ENCODE data around the gene FTCD.

DNA sequence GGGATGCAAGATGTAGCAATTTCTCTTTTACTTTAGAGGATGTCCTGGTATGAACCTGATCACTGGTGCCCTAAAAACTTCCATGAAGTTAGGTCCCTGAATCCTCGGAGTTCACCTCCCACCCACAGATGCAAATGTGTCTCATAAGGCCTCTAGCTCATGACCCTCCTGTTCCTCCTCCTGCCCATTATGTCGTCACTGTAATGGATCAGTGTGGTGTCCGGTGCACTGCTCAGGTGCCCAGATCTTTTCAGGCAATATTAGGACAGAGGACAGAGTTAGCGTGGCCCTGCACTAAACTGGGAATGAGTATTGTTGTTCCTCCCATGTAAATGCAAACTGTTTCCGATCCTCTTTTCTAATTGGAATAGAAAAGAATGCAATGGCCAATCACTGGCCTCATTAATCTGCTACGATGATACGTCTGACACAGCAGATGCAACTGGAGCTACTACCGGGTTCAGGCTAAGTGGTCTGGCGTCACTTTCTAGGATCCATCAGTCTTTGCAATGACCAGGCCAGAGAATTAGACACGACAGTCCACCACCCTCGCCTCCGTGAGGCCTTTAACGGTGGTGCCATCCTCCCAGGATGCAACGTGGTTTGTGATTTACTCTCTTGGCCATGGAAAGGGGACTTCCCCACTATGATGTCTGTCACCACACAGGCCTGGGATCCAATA is 60.8 kb downstream of the FTCD start:
- TF ChIP-seq, protein P1, sequence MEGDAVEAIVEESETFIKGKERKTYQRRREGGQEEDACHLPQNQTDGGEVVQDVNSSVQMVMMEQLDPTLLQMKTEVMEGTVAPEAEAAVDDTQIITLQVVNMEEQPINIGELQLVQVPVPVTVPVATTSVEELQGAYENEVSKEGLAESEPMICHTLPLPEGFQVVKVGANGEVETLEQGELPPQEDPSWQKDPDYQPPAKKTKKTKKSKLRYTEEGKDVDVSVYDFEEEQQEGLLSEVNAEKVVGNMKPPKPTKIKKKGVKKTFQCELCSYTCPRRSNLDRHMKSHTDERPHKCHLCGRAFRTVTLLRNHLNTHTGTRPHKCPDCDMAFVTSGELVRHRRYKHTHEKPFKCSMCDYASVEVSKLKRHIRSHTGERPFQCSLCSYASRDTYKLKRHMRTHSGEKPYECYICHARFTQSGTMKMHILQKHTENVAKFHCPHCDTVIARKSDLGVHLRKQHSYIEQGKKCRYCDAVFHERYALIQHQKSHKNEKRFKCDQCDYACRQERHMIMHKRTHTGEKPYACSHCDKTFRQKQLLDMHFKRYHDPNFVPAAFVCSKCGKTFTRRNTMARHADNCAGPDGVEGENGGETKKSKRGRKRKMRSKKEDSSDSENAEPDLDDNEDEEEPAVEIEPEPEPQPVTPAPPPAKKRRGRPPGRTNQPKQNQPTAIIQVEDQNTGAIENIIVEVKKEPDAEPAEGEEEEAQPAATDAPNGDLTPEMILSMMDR (IDR thresholded peaks at IDR 0.05; ENCODE audit: extremely low read depth in 1 of 2, insufficient read depth in 1 of 2, low read depth in 1 of 2, low read length in 2 of 2): no peak
- TF ChIP-seq POLR2A (IDR thresholded peaks at IDR 0.05; ENCODE audit: low read depth, low read length) (no peak), POLR2AphosphoS5 (IDR thresholded peaks at IDR 0.05; ENCODE audit: insufficient read depth, low read depth, low read length) (no peak)
- TF ChIP-seq, protein P2, sequence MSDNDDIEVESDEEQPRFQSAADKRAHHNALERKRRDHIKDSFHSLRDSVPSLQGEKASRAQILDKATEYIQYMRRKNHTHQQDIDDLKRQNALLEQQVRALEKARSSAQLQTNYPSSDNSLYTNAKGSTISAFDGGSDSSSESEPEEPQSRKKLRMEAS (IDR thresholded peaks at IDR 0.05; ENCODE audit: insufficient read depth, insufficient read length): no peak

Data from endothelial cell of umbilical vein (primary cell).